Stomach (tissue), 9 donors: ENCODE data around the gene PCBP3. TPM values are rescaled to one million over a fixed set of nuclear protein-coding genes. Genes with fewer than 3 reads are reported as not detected.

ENCODE experiments used
- DNase-seq, 2 donors: peaks; one replicate each; pipeline versions ENCODE4 v3.0.0 to v3.0.0-alpha.2; 2013 to 2019
- H3K27ac ChIP-seq, 5 donors: fragments of 200-600 bp in 4 of 5; sonication (generic) in 4 of 5; one replicate each; pipeline ENCODE4 v1.5.1; 2013 to 2019; ENCODE audit warnings: mild to moderate bottlenecking in 1 of 5, moderate library complexity in 1 of 5
- H3K27me3 ChIP-seq, 3 donors: fragments of 200-600 bp; sonication (generic); one replicate each; pipeline ENCODE4 v1.5.1; 2017 to 2019; ENCODE audit warnings: mixed run types in 1 of 3
- H3K36me3 ChIP-seq, 4 donors: fragments of 200-600 bp; sonication (generic); 1 replicate in 3 of 4; 2 replicates in 1 of 4; pipeline ENCODE4 v1.5.1; 2016 to 2019
- H3K4me1 ChIP-seq, 4 donors: fragments of 200-600 bp; sonication (generic); one replicate each; pipeline ENCODE4 v1.5.1; 2016 to 2019
- H3K4me3 ChIP-seq, 4 donors: fragments of 200-600 bp; sonication (generic) in 3 of 4; one replicate each; pipeline ENCODE4 v1.5.1; 2016 to 2019; ENCODE audit warnings: mild to moderate bottlenecking in 1 of 4
- H3K9me3 ChIP-seq, 4 donors: fragments of 200-600 bp; sonication (generic); one replicate each; pipeline ENCODE4 v1.5.1; 2016 to 2019
- EP300 ChIP-seq: sonication (generic); formaldehyde crosslinking; IDR thresholded peaks from one replicate; pipeline ENCODE4 v1.6.1; 2017; ENCODE audit warnings: antibody characterized with exemption
- POLR2A ChIP-seq, 4 donors: fragments of 450-650 bp; IDR thresholded peaks; one replicate each; pipeline ENCODE4 v1.6.1; 2016; ENCODE audit warnings: antibody characterized with exemption in 4 of 4, control low read depth in 2 of 4, mild to moderate bottlenecking in 1 of 4, moderate library complexity in 1 of 4
- POLR2AphosphoS5 ChIP-seq, 3 donors: sonication (generic); formaldehyde crosslinking; IDR thresholded peaks; one replicate each; pipeline ENCODE4 v1.6.1; 2016; ENCODE audit warnings: antibody characterized with exemption in 3 of 3
- WGBS, 5 donors: extraction: QIAGEN DNeasy Blood & Tissue Kit in 3 of 5; methylation state at CpG; one replicate each; pipeline versions ENCODE4 v1.1.5 to v1.1.7; 2013 to 2018; 5-methylcytosine and 5-hydroxymethylcytosine counted together
- intact Hi-C: fragments of 100-400 bp; cut with DNase I; formaldehyde crosslinking; loops from one replicate; pipeline ENCODE4 v1.15.1; 2023; ENCODE audit warnings: low total_unique reads
- polyA plus RNA-seq, 3 donors: library from polyadenylated mRNA; stranded (reverse); fragments of 200-250 nt; gene quantifications; one replicate each; pipeline ENCODE4 v1.2.3, GENCODE V29; 2013
- total RNA-seq, 5 donors: library from RNA; depleted of rRNA; stranded (reverse); fragments of >200 nt; gene quantifications; one replicate each; pipeline versions ENCODE4 v1.1.0 to v1.2.3, GENCODE V29; 2014 to 2016
- TF ChIP-seq, protein P1 (sequence below), 7 experiments: fragments of 450-650 bp in 4 of 7; fragments of 200-600 bp in 3 of 7; sonication (generic) in 3 of 7; IDR thresholded peaks; one replicate each; pipeline ENCODE4 v1.5.1; 2016 to 2019; ENCODE audit warnings: antibody characterized with exemption in 7 of 7, control low read depth in 2 of 7, mild to moderate bottlenecking in 1 of 7
- donor health status: healthy with polysubstance abuse.
- donor health status: Bipolar disorder and iron deficiency.
- donor health status: healthy.

PCBP3 gene
- total and polyA plus RNA-seq, 8 donors, result 1.8 to 10.9 (median 3.3) TPM; not detected in 3

DNA sequence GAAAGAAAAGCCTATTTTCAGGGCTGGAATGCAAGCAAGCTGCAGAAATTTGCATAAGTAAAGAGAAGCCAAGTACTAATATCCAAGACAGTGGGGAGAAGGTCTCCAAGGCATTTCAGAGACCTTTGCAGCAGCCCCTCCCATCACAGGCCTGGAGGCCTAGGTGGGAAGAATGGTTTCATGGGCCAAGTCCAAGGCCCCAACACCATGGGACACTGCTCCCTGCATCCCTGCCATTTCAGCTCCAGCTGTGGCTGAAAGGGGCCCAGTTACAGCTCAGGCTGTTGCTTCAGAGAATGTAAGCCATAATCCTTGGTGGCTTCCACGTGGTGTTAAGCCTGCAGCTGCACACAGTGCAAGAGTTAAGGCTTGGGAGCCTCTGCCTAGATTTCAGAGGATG, 321.1 kb downstream of the PCBP3 start:
- H3K4me3 ChIP-seq, result no peak overlapping the region
- TF ChIP-seq POLR2A (IDR thresholded peaks at IDR 0.05) (no peak), EP300 (no peak), POLR2AphosphoS5 (IDR thresholded peaks at IDR 0.05) (no peak)
- TF ChIP-seq, protein P1, sequence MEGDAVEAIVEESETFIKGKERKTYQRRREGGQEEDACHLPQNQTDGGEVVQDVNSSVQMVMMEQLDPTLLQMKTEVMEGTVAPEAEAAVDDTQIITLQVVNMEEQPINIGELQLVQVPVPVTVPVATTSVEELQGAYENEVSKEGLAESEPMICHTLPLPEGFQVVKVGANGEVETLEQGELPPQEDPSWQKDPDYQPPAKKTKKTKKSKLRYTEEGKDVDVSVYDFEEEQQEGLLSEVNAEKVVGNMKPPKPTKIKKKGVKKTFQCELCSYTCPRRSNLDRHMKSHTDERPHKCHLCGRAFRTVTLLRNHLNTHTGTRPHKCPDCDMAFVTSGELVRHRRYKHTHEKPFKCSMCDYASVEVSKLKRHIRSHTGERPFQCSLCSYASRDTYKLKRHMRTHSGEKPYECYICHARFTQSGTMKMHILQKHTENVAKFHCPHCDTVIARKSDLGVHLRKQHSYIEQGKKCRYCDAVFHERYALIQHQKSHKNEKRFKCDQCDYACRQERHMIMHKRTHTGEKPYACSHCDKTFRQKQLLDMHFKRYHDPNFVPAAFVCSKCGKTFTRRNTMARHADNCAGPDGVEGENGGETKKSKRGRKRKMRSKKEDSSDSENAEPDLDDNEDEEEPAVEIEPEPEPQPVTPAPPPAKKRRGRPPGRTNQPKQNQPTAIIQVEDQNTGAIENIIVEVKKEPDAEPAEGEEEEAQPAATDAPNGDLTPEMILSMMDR (IDR thresholded peaks at IDR 0.05), result no peak
- no peak overlapping the region for H3K27ac ChIP-seq
- H3K36me3 ChIP-seq, result no peaks in the 10 kb centered on the region
- H3K27me3 ChIP-seq, result peaks cover 0 to 4% (median 0%) of the 10 kb centered on the region in 3 donors
- intact Hi-C loops, result no loop called here
- no peak for DNase-seq
- H3K9me3 ChIP-seq, result peaks cover 0 to 23% (median 5%) of the 10 kb centered on the region in 4 donors
- WGBS, 5 donors, result 8 to 33% (median 17%) methylated on average over 1 of the region's 1 CpG
- no peaks in the 10 kb centered on the region for H3K4me1 ChIP-seq

DNA sequence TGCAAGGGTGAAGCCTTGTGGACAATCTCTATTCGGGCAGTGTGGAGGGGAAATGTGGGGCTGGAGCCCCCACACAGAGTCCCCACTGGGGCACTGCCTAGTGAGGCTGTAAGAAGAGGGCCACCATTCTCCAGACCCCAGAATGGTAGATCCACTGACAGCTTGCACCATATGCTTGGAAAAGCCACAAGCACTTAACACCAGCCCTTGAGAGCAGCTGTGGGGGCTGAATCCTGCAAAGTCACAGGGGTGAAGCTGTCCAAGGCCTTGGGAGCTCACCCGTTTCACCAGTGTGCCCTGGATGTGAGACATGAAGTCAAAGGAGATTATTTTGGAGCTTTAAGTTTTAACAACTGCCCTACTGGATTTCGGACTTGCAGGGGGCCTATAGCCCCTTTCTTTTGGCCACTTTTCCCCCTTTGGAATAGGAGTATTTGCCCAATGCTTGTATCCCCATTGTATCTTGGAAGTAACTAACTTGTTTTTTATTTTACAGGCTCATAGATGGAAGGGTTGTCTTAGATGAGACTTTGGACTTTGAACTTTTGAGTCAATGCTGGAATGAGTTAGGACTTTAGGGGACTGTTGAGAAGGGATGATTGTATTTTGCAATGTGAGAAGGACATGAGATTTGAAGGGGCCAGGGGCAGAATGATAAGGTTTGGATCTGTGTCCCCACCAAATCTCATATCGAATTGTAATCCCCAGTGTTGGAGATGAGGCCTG, 321.7 kb downstream of the PCBP3 start:
- H3K4me3 ChIP-seq, result no peak overlapping the region
- peaks cover 0 to 2% (median 1%) of the 10 kb centered on the region in 4 donors for H3K4me1 ChIP-seq
- H3K9me3 ChIP-seq, result peaks cover 0 to 23% (median 5%) of the 10 kb centered on the region in 4 donors
- H3K27ac ChIP-seq, result no peak overlapping the region
- H3K27me3 ChIP-seq, result peaks cover 0 to 4% (median 2%) of the 10 kb centered on the region in 3 donors
- DNase-seq, result no peak
- no peak for TF ChIP-seq POLR2A (IDR thresholded peaks at IDR 0.05)
- TF ChIP-seq EP300, result no peak
- TF ChIP-seq, protein P1 (IDR thresholded peaks at IDR 0.05), result no peak
- TF ChIP-seq POLR2AphosphoS5 (IDR thresholded peaks at IDR 0.05), result no peak
- 73 to 86% (median 76%) methylated on average over 4 of the region's 4 CpGs for WGBS, 5 donors
- intact Hi-C loops, result no loop called here
- H3K36me3 ChIP-seq, result no peaks in the 10 kb centered on the region

DNA sequence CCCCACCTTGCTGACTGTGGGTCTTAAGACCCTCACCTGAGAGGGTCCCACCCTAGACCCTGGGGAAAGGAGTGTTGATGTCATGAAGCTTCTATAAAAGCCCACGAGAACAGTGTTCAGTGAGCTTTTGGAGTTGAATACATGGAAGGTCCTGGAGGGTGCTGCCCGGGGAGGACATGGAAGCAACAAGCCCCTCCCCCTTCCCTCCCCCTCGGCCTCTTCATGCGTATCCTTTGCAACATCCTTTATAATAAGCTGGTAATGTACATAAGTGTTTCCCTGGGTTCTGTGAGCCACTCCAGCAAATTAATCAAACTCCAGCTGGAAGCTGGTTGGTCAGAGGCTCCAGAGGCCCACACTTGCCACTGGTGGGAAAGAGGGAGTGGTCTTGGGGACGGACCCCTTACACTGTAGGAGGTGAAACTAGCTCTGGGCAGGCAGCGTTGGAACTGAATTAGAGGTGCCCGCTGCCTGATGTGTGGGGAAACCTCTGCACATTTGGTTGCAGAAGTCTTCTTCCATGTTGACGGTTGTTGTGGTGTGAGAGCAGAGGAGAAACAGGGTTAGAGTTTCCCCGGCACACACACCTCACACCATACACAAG, 323.4 kb downstream of the PCBP3 start:
- TF ChIP-seq, protein P1 (IDR thresholded peaks at IDR 0.05), result no peak
- TF ChIP-seq POLR2A (IDR thresholded peaks at IDR 0.05) (no peak), EP300 (no peak), POLR2AphosphoS5 (IDR thresholded peaks at IDR 0.05) (no peak)
- H3K27me3 ChIP-seq, result peaks cover 0 to 18% (median 12%) of the 10 kb centered on the region in 3 donors
- no peaks in the 10 kb centered on the region for H3K36me3 ChIP-seq
- WGBS, 5 donors, result 64 to 75% (median 67%) methylated on average over 9 of the region's 9 CpGs
- no peak overlapping the region for H3K4me3 ChIP-seq
- peaks cover 0 to 16% (median 5%) of the 10 kb centered on the region in 4 donors for H3K9me3 ChIP-seq
- DNase-seq, result no peak
- peaks cover 13 to 18% (median 16%) of the 10 kb centered on the region in 4 donors for H3K4me1 ChIP-seq
- intact Hi-C loops, result no loop called here
- H3K27ac ChIP-seq, result no peak overlapping the region

DNA sequence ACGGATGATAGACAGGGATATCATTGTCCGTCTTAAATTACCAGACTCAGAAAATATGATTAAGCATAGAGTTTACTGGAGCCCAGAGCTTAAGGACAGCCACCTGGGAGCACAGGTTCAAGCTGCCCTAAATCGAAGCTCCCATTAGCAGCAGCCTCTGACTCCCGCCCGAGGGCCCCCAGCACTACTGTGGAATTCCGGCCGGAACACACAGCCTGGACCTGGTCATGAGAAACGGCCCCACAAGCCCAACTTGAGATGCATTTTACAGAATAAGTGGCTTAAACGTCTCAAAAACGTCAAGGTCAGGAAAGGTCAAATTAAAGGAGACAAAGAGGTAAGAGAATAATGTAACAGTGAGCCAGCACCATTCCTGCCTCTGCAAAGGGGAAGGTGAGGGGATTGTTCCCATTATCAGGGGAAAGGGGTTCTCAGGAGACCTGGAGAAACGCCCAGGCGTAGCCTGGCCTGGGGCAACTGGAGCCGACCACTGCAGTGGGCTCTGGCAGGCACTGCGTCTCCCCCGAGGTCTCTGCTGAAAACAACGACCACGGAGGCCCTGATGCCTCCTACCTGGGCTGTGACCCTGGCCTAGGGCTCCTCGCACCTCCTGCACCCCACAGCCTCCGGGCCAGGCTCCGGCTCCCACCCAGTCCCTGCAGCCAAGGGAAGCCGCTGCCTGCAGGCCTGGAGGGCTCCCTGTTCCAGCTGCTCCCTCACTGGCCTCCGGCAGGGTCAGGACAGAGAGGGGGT, 326.6 kb downstream of the PCBP3 start:
- Histone ChIP-seq H3K9me3 (peaks cover 0 to under 1% (median under 1%) of the 10 kb centered on the region in 4 donors), H3K27me3 (peaks cover 0 to 49% (median 39%) of the 10 kb centered on the region in 3 donors), H3K4me3 (no peak overlapping the region), H3K4me1 (peaks cover 42 to 50% (median 46%) of the 10 kb centered on the region in 4 donors), H3K36me3 (no peaks in the 10 kb centered on the region), H3K27ac (peak overlapping the region in 1 of 5 donors; percentile 91)
- intact Hi-C loops, result loop anchor here (5.0 kb wide), 1 partner anchor 127 kb away; the partner anchor contains the start of gene COL6A2
- 63 to 74% (median 70%) methylated on average over 18 to 22 of the region's 22 CpGs for WGBS, 5 donors
- no peak for DNase-seq
- no peak for TF ChIP-seq EP300
- TF ChIP-seq POLR2AphosphoS5 (IDR thresholded peaks at IDR 0.05), result no peak
- no peak for TF ChIP-seq POLR2A (IDR thresholded peaks at IDR 0.05)
